ENCODE results near the gene SBNO2.

Gene SBNO2

GRCh38 chr19:1159864-1160595 lies 14.0 kb downstream of the SBNO2 start:
- H3K27me3 Mint-ChIP-seq (ENCODE audit: low read depth), result no peaks in the 10 kb centered on the region
- no peak for TF ChIP-seq CTCF (IDR thresholded peaks at IDR 0.05; ENCODE audit: unreplicated experiment in 3 of 3)
- H3K36me3 Mint-ChIP-seq (ENCODE audit: low read depth), result no peaks in the 10 kb centered on the region
- no peak overlapping the region for H3K27ac Mint-ChIP-seq
- H3K9me3 Mint-ChIP-seq, result no peaks in the 10 kb centered on the region
- H3K4me1 Mint-ChIP-seq, result peaks cover 5% of the 10 kb centered on the region
- H3K4me3 Mint-ChIP-seq, result no peak overlapping the region

- TF ChIP-seq CTCF (IDR thresholded peaks at IDR 0.05; ENCODE audit: unreplicated experiment in 3 of 3), result no peak
- H3K4me3 Mint-ChIP-seq, result no peak overlapping the region
- H3K36me3 Mint-ChIP-seq (ENCODE audit: low read depth), result no peaks in the 10 kb centered on the region
- no peaks in the 10 kb centered on the region for H3K27me3 Mint-ChIP-seq (ENCODE audit: low read depth)
- H3K4me1 Mint-ChIP-seq, result peaks cover 5% of the 10 kb centered on the region
- no peak overlapping the region for H3K27ac Mint-ChIP-seq
- no peaks in the 10 kb centered on the region for H3K9me3 Mint-ChIP-seq
These were observed 15.1 kb downstream of the SBNO2 start for GRCh38 chr19:1158885-1159448.

- H3K36me3 Mint-ChIP-seq (ENCODE audit: low read depth), result no peaks in the 10 kb centered on the region
These were observed 15.9 kb downstream of the SBNO2 start for GRCh38 chr19:1157931-1158884.

GRCh38 chr19:1156830-1157615 lies 17.0 kb downstream of the SBNO2 start:
- Mint-ChIP-seq H3K36me3 (ENCODE audit: low read depth) (peaks cover 4% of the 10 kb centered on the region), H3K4me3 (no peak overlapping the region), H3K27me3 (ENCODE audit: low read depth) (no peaks in the 10 kb centered on the region), H3K9me3 (no peaks in the 10 kb centered on the region), H3K27ac (no peak overlapping the region), H3K4me1 (peaks cover 4% of the 10 kb centered on the region)
- no peak for TF ChIP-seq CTCF (IDR thresholded peaks at IDR 0.05; ENCODE audit: unreplicated experiment in 3 of 3)

More at GRCh38 chr19:1157931-1158884, 15.9 kb downstream of the SBNO2 start:
- Mint-ChIP-seq H3K9me3 (no peaks in the 10 kb centered on the region), H3K27me3 (ENCODE audit: low read depth) (no peaks in the 10 kb centered on the region), H3K4me3 (no peak overlapping the region), H3K27ac (no peak overlapping the region), H3K4me1 (peaks cover 5% of the 10 kb centered on the region)
- no peak for TF ChIP-seq CTCF (IDR thresholded peaks at IDR 0.05; ENCODE audit: unreplicated experiment in 3 of 3)

GRCh38 chr19:1156305-1156801 lies 17.7 kb downstream of the SBNO2 start:
- TF ChIP-seq CTCF (IDR thresholded peaks at IDR 0.05; ENCODE audit: unreplicated experiment in 3 of 3), result no peak
- H3K27me3 Mint-ChIP-seq (ENCODE audit: low read depth), result no peaks in the 10 kb centered on the region
- no peak overlapping the region for H3K27ac Mint-ChIP-seq
- peaks cover 5% of the 10 kb centered on the region for H3K4me1 Mint-ChIP-seq
- H3K4me3 Mint-ChIP-seq, result no peak overlapping the region
- H3K36me3 Mint-ChIP-seq (ENCODE audit: low read depth), result peaks cover 4% of the 10 kb centered on the region
- H3K9me3 Mint-ChIP-seq, result no peaks in the 10 kb centered on the region
